Measurements from ENCODE around the gene CCDC167. TPM values are rescaled to one million over a fixed set of nuclear protein-coding genes. Genes with fewer than 3 reads are reported as not detected.

The CCDC167 gene
- total and polyA plus RNA-seq, 2 of the 8 experiments (the other 6 are each of a cell fraction or from before 2014, with no cell fraction given) = 11.0 to 26.5 TPM

DNA sequence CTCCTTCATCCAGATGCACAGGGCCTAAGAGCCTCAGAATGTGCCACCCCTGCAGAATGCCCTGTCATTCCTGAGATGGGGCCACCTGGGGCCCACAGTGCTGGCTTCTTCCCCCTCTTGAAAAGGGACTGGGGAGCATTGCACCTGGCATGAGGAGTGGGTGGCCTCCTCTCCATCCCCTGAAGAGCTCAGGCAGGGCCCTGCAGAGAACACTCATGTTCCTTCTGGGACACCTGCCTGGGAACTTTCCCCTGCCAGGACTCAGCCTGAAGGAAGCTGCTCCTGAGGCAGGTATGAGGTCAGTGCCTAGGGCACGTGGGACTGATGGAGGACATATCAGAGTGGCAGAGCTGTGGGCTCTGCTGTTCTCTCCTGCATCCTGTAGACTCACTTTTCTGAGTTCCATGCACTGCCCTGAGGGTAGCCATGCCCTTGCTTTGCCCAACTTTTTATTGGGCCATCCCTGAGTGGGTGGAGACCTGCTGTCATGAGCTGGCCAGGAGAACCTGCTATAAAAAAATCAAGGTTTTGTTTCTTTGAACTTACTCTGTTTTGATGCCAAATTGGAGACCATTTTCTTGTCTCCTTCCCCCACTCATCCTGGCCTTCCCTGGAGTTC lies 19.5 kb downstream of the CCDC167 start (continued):
- TF ChIP-seq, protein P1, sequence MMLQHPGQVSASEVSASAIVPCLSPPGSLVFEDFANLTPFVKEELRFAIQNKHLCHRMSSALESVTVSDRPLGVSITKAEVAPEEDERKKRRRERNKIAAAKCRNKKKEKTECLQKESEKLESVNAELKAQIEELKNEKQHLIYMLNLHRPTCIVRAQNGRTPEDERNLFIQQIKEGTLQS (IDR thresholded peaks at IDR 0.05; ENCODE audit: insufficient read depth, low read depth, low read length) = no peak
- TF ChIP-seq, protein P2, sequence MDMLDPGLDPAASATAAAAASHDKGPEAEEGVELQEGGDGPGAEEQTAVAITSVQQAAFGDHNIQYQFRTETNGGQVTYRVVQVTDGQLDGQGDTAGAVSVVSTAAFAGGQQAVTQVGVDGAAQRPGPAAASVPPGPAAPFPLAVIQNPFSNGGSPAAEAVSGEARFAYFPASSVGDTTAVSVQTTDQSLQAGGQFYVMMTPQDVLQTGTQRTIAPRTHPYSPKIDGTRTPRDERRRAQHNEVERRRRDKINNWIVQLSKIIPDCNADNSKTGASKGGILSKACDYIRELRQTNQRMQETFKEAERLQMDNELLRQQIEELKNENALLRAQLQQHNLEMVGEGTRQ (IDR thresholded peaks at IDR 0.05; ENCODE audit: low read length) = no peak
- TF ChIP-seq NANOG (IDR thresholded peaks at IDR 0.05; ENCODE audit: insufficient read depth, low read depth, low read length, poor library complexity, severe bottlenecking) = no peak
